GM21528 (cell line): ENCODE measurements around the gene FCGR2B.
A peak's percentile ranks its signal among the peaks of the same experiment; 100 is the strongest.
"Not testable (repeated sequence)": the region's sequence is repeated elsewhere in the genome, so short reads cannot be mapped to it uniquely, and the experiment has no call there.

Experiments
- ATAC-seq: cut with Tn5 transposase; IDR thresholded peaks from one replicate; pipeline ENCODE4 v1.9.1; 2021; ENCODE audit warnings: mild to moderate bottlenecking, moderate library complexity; ENCODE audit not compliant: unreplicated experiment, low FRiP score

FCGR2B gene

GRCh38 chr1:161662684-161663339, at the start of gene FCGR2B:
Gene FCGR2B, plus strand, starts transcription at chr1:161663143. Its CDS starts 99 bp downstream, at chr1:161663242.
- ATAC-seq, result peak; percentile 69

GRCh38 chr1:161616417-161616816, 46.5 kb upstream of the FCGR2B start:
- not testable (repeated sequence) for ATAC-seq

- not testable (repeated sequence) for ATAC-seq
These were observed 44.4 kb upstream of the FCGR2B start for GRCh38 chr1:161618517-161618916.

- ATAC-seq, result not testable (repeated sequence)
These were observed 42.5 kb upstream of the FCGR2B start for GRCh38 chr1:161620399-161620798.

- peak; percentile 58 for ATAC-seq
These were observed 41.6 kb upstream of the FCGR2B start for GRCh38 chr1:161621181-161622000.

- ATAC-seq, result peak; percentile 31
These were observed 40.9 kb upstream of the FCGR2B start for GRCh38 chr1:161622054-161622453.

- ATAC-seq, result peak; percentile 39
These were observed 39.4 kb upstream of the FCGR2B start for GRCh38 chr1:161623401-161624051.

- ATAC-seq, result not testable (repeated sequence)
These were observed 38.3 kb upstream of the FCGR2B start for GRCh38 chr1:161624605-161625004.

GRCh38 chr1:161626445-161627146, 36.3 kb upstream of the FCGR2B start:
- ATAC-seq, result not testable (repeated sequence)

- ATAC-seq, result not testable (repeated sequence)
These were observed 32.7 kb upstream of the FCGR2B start for GRCh38 chr1:161630128-161630742.

- ATAC-seq, result no peak
These were observed 31.9 kb upstream of the FCGR2B start, which contains the start of gene FCGR3B for GRCh38 chr1:161631076-161631475. Gene FCGR3B, minus strand, starts transcription at chr1:161631176. Its CDS starts 82 bp downstream, at chr1:161631094.

GRCh38 chr1:161634993-161635392, 27.9 kb upstream of the FCGR2B start:
- not testable (repeated sequence) for ATAC-seq

- not testable (repeated sequence) for ATAC-seq
These were observed 26.7 kb upstream of the FCGR2B start for GRCh38 chr1:161636189-161636782.

- not testable (repeated sequence) for ATAC-seq
These were observed 26.0 kb upstream of the FCGR2B start for GRCh38 chr1:161636976-161637375.

- not testable (repeated sequence) for ATAC-seq
These were observed 24.5 kb upstream of the FCGR2B start for GRCh38 chr1:161638251-161638993.

- ATAC-seq, result not testable (repeated sequence)
These were observed 23.7 kb upstream of the FCGR2B start for GRCh38 chr1:161639203-161639602.

- ATAC-seq, result not testable (repeated sequence)
These were observed 20.2 kb upstream of the FCGR2B start for GRCh38 chr1:161642697-161643096.

GRCh38 chr1:161643481-161644208, 19.3 kb upstream of the FCGR2B start:
- ATAC-seq, result not testable (repeated sequence)
